Stimulated activated CD8-positive, alpha-beta memory T cell treated with anti-CD3 and anti-CD28 coated beads, Interleukin-15, amount 100 ng/mL, for 48 hours (primary cell): ENCODE measurements around the gene CAPN11.

ENCODE experiments used
- DNase-seq, 2 donors: peaks; one replicate each; pipeline ENCODE4 v3.0.0-alpha.2; 2020; ENCODE audit warnings: low read depth in 2 of 2

Gene CAPN11

DNA sequence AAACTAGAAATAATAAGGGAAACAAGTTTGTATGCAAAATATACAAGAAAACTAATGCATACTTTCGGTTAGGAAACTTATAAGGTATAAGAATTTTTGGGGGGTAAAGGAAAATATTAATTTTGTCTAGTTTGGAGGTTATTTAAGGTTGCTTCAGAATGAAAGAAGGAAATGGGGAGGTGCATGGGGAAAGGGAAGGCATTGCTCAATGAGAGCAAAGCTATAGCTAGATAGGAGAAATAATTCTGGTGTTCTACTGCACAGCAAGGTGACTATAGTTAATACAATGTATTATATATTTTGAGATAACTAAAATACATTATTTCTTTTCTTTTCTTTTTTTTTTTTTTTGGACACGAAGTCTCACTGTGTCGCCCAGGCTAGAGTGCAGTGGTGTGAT lies 52.7 kb downstream of the CAPN11 start:
- no peak for DNase-seq

DNA sequence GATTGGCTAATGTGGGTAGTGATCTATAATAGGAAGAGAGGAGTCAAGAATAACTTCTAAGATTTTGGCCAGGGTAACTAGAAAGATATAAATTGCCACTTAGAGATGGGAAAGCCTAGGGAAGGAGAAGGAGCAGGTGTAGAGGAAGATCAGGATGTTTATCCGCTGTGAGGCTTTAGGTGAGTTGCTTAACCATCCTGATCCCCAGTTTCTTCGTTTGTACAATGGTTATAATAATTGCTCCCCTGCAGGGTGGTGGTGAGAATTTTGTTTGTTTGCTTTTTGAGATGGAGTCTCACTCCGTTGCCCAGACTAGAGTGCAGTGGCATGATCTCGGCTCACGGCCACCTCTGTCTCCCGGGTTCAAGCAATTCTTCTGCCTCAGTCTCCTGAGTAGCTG lies 55.7 kb downstream of the CAPN11 start:
- DNase-seq = no peak

DNA sequence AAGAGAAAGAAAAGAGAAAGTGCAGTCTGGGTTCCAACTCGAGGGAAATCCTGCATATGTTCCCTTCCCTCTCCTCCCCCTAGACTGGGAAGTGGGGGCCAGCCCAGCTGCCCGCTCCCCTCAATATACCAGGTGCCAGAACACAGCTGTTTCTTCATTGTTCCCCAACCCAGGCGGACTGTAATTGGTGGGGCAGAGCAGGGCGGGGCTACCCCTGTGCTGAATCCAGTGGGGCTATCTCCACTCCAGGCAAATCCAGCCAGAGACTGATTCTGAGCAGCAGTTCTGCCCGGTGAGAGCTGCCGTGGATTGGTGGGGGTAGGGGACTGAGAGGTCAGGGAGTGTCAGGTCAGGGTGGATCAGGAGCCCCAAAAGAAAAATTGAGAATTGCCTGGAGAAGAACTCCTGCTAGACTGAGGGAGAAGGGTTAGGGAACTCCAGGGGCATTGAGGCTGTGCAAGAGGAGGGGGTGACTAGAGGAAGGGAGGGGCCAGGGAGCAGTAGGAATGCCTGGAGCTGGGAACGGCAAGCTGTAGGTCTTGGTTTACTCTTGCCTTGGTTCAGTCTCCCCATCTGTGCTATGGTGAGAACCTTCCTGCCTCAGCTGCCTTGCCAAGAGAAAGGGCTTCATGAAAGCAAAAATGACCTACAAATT lies 58.2 kb downstream of the CAPN11 start, which contains the start of gene MYMX:
Gene MYMX, plus strand, starts transcription at position 250 of the 655 bp plus-strand sequence. CDS start 546 bp downstream, outside the sequence.
- DNase-seq = no peak

DNA sequence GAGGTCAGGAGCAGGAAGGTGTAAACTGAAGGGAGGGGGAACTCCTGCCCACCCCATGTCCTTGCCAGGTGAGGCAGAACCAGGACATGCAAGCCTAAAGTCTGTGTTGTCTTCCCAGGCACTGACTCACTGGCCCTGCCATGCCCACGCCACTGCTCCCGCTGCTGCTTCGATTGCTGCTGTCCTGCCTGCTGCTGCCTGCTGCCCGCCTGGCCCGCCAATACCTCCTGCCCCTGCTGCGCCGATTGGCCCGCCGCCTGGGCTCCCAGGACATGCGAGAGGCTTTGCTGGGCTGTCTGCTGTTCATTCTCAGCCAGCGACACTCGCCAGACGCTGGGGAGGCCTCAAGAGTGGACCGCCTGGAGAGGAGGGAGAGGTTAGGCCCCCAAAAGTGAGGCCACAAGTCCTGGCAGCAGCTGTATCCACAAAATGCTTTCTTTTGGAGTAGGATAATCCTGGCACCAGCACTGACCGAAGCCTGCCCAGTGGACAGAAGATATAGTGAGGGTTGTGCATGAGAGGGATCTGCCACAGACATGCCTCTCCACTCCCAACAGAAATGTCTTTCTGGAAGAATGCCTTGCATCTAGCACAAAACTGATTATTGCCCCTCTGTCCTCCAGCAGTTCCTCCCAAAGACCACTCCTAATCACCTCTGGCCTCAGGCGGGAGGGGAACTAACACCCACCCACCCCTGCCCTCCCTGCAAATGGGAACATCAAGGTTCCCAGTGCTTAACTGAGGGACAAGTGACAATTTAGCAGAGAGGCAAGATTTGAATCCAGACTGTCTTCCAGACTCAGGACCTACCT lies 58.9 kb downstream of the CAPN11 start:
- DNase-seq = no peak

DNA sequence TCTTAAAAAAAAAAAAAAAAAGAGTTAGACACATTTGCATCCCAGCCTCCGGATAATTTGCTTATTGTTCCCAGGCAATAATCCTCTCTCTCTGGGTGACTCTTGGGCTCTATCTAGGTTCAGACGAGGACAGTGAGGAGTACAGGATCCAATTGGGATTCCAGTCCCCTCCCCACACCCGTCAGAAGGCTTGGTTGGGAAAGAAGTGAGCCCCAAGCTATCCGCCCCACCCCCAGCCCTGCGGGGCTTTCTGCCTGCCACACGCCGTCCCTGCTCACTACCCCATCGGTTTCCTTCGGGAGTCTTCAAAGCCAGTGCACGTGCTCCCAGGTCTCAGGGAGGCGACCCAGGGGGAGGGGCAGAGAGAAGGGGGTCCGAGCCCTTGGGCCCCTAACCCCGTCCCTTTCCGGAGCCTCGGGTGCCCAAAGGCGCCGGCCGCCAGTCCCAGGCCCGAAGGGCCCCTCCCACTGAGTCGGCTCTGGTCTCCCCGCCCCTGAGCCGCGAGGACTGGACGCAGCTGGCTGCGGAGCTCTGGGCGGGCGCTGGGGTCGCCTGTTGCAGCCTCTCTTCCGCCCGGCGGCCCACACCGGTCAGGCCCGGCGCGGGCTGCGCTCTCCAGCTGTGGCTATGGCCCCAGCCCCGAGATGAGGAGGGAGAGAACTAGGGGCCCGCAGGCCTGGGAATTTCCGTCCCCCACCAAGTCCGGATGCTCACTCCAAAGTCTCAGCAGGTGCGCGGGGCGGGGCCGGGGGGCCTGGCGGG lies 60.6 kb downstream of the CAPN11 start:
- no peak for DNase-seq

DNA sequence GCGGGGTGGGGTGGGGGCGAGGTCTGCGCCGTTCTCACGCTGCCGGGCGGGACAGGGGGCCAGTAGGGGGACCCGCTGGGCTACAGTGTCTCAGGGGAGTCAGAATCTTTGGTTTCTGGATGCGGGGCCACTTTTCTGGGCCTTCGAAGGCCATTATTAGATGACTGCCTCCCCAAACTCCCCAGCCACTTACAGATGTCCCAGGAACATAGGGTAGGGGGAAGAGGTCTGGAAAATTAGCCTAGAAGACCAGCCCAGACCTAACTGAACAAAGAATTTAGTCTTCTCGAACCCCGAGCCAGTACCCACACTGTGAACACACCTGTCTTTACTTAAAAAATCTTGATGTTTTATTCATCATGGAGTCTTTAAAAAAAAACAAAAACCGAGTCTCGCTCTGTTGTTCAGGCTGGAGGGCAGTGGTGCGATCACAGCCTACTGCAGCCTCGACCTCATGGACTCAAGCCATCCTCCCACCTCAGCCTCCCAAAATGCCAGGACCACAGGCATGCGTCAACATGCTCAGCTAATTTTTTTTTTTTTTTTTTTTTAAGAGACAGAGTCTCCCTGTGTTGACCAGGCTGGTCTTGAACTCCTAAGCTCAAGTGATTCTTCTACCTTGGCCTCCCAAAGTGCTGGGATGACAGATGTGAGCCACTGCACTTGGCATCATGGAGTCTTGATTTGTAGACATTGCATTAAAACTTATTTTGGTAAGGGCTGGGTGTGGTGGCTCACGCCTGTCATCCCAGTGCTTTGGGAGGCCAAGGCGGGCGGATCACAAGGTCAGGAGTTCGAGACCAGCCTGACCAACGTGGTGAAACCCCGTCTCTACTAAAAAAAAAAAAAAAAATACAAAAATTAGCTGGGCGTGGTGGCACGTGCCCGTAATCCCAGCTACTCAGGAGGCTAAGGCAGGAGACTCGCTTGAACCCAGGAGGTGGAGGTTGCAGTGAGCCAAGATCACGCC lies 61.5 kb downstream of the CAPN11 start:
- DNase-seq = no peak

DNA sequence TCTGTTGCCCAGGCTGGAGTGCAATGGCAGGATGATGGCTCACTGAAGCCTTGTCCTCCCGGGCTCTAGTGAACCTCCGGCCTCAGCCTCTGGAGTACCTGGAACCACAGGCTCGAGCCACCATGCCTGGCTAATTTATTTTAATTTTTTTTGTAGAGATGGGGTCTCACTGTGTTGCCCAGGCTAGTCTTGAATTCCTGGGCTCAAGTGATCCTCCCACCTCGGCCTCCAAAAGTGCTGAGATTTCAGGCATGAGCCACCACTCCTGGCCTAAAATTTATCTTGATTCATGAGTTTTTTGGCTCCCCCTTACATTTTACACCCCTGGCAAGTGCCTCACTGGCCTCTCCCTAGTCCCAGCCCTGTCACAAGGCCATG lies 62.3 kb downstream of the CAPN11 start:
- no peak for DNase-seq

DNA sequence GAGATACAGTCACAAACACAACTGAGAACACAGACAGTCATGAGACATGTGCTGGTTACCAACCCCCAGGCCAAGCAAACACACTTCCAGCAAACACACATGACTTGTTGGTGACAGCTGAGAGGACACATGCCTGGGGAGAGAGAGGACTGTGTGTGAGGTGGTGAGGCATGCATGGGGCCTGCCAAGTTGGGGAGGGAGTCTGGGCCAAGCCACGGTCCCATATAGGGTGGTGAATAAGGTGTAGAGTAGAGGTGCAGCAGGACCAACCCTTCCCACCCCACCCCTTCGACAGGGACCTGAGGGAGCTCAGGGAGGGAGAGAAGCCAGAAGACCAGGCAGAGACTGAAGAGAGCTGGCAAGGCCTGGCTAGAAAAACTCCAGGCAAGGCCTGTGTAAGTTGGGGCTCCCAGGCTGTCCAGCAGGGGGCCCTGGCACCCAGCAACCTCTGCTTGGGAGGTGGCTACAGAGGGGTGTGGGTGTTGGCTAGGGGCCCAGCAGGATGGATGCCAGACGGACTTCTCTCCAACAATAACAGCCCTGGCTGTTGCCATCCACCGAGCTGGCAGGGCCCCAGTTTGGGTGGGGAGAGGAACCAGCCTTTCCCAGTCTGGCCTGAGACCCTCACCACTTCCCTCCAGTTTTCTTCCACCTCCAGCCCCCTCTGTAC lies 62.8 kb downstream of the CAPN11 start:
- peak; percentile 64 to 68 for DNase-seq

DNA sequence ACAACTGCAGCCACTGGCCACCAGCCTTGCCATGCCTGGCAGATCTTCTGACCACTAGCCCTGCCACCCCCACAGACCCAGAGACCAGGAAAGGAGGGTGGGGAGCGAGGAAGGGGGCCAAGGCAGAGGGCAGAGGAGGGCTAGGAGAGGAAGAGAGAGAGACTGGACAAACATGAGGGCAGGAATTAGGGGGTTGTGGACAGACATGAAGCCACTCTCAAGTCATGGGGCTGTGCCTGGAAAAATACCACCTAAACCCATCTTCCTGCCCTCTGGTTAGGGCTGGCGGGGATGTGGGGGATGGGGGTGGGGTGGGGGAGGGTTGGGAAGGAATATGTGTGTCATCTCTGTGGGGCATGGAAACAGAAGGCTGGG lies 63.3 kb downstream of the CAPN11 start:
- DNase-seq = no peak

DNA sequence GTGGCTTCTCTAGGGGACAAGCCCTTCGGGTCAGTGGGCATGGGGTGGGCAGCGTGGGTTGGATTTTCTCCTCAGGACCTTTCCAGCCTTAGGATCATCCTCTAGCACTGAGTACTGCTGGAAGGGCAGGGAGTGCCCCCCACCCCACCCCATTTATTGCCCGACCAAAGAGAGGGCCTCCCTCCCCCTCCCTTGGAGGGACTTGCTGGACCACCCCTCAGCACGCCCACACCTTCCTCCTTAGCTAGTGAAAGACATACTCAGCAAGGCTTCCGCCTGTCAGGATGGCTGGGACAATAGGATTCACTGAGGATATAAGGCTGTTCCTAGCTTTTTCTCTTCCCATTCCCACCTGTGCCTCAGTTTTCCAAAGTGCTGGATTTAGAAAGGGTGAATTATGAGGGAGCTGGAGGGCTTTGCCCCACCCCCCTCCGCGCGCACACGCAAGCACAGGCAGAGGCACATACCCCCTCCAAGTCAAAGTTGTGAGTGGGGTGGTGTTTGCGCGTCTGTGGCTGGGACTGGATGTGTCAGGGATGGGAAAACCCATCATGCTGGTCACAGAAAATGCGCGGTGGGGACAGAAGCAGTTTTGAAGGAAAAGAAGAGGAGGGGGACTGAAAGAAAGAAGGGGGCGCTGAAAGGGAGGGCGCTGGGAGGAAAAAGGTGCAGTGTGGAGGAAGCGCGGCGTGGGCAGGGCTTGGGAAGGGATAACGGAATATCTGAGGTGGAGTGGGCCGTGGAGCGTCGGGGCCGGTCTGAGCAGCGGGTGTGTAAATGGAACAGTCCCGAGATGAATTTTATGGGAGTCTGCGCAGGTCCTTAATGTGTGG lies 64.1 kb downstream of the CAPN11 start:
- no peak for DNase-seq

DNA sequence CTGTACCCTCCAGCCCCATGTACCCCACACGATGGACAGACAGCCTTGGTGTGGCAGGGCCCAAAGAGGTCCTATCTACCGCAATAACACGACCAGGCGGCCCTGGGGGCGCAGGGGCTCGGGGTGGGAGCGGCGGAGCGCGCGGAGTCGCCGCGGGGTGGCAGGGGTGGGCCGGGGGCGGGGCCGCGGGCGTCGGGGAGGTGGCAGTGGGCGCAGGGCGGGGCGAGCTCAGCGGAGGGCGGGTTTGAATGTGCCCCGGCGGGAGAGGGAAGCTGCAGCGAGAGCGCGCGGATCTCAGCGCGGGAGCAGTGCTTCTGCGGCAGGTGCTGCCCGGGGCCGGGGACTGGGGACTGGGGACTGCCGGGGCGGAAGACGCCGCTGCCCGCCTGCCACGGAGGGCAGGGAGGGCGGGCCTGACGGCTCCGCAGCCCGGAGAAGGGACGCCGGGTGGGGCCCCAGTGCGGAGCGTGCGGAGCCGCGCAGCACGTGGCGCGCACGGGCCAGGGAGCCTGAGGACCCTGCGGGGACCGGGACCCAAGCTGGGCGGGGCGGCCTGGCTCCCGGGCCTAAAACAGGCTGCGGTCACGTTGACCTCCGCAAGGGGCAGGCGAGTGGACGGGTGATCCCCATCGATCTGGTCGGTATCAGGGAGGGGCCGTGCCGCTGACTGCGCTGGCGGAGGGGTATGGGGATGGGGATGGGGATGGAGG lies 64.9 kb downstream of the CAPN11 start, which contains the start of gene SLC29A1:
Gene SLC29A1, plus strand, starts transcription at position 277 of the 710 bp plus-strand sequence. CDS start 3,719 bp downstream, outside the sequence.
- peak; percentile 73 to 78 for DNase-seq

DNA sequence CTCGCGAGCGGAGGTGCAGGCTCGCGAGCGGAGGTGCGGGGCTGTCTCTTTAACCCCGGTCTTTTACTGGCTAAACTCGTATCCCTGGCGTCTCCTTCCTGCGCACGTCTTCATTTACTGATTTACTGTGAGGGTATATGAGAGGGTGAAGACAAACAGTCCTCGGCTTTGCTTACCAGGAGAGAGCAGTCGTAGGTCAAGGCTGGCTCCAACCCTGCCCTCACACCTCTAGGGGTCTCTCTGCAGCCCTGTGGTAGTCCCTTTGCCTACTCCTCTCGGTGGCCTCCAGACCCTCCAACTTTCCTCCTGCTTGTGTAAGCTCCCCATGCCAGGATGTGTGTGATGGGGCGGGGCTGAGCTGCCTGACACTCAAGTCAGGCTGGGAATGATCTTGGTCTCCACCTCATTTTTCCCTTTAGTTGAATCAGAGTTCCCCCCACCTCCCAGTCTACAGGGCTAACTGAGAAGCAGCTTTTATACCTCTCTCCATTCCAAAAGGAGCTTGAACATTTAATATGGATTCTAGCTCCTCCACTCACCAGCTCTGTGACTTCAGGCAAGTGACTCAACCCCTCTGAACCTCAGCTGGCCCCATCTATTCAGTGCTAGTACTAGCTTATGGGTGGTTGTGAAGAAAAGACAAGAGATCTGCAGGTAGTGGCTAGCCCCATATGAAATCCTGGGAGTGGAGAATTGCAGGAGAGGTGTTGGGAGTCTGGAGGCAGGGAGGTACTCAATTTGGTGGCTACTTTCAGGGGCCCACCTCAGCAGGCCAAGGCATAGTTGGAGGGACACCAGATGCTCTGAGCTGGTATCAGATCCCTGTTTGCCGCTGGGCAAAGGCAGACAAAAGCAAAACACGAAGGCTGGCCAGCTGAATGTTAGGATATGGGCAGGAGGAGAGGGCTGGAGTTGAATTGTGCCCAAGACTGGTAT lies 65.7 kb downstream of the CAPN11 start:
- no peak for DNase-seq

DNA sequence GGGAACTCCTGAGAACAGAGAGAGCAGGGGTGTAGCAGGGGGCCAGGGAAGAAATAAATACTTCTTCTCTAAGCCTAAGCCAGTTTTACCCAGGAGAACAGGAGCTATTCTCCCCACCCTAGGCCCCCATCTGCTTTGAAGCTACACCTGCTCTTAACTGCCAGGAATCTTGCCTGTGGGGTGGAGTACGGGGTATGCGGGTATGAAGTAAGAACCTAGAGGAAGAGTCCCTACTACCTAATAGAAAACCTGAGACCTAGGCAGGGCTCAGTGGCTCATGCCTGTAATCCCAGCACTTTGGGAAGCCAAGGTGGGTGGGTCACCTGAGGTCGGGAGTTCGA lies 66.3 kb downstream of the CAPN11 start:
- DNase-seq = no peak

DNA sequence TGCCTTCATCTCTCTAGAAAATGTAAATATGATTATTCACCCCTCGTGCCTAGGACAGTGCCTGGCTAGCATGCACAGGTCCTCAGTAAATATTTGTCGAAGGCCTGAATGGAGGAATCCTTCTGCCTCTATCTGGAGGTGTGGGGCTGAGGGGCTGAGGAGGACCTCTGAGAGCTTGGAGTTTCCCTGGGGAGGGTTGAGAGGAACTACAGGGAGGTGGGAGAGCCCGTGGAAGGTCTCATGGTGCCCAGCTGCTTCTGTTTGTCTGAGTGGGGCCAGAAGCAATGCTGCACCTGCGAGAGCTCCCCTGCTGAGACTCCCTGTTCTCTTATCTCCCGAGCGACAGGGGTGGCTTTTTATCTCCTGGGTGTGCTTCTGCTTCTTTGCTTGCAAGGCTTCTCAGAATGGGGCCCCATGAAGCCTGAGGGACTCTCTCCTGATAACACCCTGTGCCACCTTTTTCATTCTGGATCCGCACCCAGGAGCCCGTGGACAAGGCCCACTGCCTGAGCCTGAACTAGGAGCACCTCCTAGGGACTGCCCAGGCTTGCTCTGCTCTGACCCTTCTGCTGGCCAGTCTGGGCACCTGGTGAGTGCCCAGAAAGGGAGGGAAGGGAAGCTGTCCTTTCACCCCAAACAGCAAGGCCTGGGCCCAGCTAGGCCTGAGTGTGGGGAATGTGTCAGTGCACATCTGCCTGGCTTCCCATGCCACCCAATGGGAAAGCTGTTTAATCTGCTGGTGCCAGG lies 67.1 kb downstream of the CAPN11 start:
- no peak for DNase-seq

DNA sequence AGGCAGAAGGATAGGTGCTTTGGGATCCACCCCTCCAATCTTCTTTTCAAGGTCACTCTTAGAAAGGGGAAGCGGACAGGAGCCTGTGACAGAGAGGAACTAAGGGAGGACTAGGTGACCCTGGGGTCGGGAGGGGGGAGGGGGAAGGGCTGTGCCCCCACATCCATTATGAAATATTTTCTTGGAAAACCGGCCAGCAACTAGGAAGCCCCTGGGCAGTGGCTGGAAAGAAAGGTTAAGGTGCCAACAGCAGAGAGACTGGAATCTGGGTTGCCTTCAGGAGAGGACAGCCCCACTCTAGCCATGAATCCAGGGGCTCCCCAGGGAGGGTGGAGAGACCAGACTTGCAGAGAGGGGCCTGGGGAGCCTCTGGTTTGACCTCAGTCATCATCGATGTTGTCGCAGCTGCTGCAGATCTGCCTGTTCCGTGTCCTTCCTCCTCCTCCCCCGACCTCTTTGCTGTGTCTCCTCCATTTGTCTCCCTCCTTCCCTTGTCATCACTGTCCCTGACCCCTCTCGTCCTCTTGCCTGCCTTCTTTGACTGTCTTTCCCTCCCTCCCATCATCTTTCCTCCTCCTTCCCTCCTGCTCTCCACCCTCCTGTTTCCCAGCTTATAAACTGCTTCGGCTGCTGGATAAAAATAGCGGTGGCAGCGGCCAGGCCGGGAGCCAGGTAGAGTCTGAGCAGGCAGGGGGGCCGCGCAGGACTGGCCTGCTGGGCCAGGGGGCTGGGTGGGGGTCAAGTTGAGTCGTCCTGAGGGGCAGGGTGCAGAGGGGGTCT lies 67.9 kb downstream of the CAPN11 start:
- no peak for DNase-seq

DNA sequence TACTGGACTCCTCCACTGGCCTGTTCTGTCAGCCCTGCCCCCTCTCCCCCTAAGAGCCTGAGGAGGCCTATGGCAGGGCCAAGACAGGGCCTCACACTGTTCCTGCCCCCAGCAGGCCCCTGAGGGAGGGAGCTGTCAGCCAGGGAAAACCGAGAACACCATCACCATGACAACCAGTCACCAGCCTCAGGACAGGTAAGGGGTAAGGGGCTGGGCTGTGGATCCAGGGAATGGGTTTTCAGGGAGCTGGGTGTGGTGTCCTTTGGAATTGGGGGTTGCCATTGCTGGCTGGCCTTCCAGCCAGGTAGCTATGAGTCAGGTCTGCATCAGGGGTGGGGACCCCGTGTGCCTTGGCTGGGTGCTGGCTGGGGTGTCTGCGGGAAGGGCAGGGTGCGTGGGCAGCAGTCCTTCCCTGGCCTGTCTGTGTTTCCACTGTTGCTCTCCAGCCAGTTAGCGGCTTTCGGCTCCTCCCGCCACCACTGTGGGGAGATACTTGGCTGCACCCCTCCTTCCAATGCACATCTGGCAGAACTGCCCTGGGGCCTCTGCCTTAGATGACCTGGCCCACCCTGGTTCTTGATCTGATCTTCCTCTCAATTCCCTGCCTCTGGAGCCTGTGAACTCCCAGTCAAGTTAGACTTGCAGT lies 68.7 kb downstream of the CAPN11 start:
- DNase-seq = no peak
